ENCODE data around the gene SORBS2. TPM values are rescaled to one million over a fixed set of nuclear protein-coding genes. Genes with fewer than 3 reads are reported as not detected.

The SORBS2 gene
- total RNA-seq, 2 experiments from 2014 or later, result not detected

DNA sequence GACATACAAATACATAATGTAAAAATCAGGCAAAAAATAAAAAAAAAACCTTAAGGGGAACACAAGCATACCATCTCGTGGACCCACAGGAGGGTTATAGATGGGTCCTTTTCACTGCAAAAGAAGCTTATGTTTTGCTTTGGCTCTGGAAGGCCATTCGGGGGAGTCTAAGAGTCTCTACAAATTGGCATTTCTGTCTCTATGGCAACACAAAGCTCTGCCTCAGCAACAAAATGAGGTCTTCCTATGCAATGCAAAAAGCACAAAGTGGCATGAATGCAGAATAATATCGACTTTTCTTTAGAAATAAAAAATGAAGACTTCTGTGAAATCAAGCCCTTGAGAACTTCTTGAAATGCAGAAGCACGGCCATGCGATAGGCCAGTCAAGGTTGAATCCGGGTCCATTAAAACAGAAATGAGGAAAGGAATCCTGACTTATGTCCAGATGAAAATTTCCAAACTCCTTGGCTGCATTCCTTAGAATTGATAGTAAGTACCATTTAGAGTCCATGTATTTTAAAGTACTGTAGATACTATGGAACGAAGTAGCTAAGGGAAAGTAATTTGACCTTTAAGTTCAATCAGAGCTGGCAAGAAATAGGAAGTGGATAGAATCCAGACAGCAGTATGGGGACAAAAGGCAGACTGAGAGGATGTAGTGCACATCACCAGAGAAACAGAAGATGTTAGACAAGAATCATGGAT lies 213.0 kb downstream of the SORBS2 start:
- no peak overlapping the region for H3K4me3 Mint-ChIP-seq
- H3K36me3 Mint-ChIP-seq, result no peaks in the 10 kb centered on the region
- H3K27me3 Mint-ChIP-seq, result peaks cover 39% of the 10 kb centered on the region
- CTCF ChIA-PET, result interaction anchor here (0.7 to 2.6 kb wide), 7 partner anchors 10 to 559 kb away, joined by 3 to 16 read pairs (median 6); partner anchors contain the start of gene CCDC110
- no peaks in the 10 kb centered on the region for H3K4me1 Mint-ChIP-seq
- no peaks in the 10 kb centered on the region for H3K9me3 Mint-ChIP-seq (ENCODE audit: low read depth)
- no peak overlapping the region for H3K27ac Mint-ChIP-seq
- no peak for DNase-seq
- ATAC-seq, result no peak

DNA sequence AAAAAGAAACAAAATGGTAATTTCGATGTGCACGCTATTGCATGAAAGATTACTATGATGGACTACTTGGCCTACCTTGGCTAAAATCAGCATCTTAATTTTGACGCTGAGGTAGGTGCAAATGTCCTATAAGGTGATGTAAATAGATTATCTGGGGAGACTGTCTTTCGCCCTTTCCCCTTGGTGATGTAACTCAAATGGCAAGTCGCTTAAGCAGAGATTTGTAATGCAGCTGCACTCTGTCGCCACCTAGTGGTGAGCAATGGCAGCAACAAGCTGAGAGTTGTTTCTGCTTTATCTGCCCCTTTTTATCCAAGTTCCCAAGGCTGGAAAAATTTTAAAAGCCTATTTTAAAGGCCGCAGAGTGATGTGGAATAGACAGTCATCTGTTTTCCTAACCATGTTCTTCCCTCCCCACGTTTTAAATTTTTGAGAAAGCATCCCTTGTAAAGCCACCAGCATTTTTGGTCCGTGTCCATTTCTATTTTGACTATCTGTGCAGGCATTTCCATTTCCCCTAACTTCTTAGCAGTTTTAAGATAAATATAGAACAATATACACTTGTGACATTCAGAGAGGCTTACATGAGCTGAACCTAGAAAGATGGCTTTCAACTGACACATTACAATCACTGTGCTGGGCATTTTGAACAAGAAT lies 214.3 kb downstream of the SORBS2 start:
- DNase-seq, result peak; percentile 74
- Mint-ChIP-seq H3K9me3 (ENCODE audit: low read depth) (no peaks in the 10 kb centered on the region), H3K27me3 (peaks cover 43% of the 10 kb centered on the region), H3K4me1 (no peaks in the 10 kb centered on the region), H3K4me3 (no peak overlapping the region), H3K36me3 (no peaks in the 10 kb centered on the region), H3K27ac (no peak overlapping the region)
- ATAC-seq, result peak; percentile 57
- CTCF ChIA-PET, result interaction anchor here (0.7 to 2.6 kb wide), 17 partner anchors 8 to 558 kb away, joined by 3 to 16 read pairs (median 4); partner anchors contain the start of gene CCDC110

DNA sequence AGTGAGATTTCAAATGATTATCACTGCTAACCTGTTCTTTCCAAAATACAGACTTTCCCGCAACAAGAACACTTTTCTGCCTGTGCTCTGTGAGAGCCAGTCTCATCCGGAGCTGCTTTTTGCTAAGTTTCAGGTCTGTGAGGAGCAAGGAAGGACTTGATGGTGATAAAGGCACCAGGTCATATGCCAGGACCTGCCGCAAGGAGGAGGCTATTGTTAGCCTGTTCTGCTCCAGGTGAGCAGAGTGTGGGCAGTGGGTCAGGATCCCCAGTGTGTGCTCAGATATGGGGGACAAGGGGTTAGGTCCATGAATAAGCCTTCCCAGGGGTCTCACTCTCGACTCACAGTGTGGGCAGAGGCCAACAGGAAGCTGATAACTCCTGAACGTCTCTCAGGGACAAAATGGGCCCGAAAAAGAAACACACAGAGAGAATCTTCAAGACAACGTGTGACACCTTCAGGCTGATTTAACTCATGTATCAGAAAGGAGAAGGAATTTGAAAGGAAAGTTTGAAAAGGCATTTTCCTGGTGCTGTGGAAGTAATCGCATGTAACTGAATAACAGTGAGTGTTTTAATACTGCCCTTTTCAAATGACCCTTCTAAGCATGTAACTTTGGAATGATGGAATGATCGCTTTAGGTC lies 219.0 kb downstream of the SORBS2 start:
- no peak overlapping the region for H3K4me3 Mint-ChIP-seq
- H3K27ac Mint-ChIP-seq, result no peak overlapping the region
- DNase-seq, result no peak
- peaks cover 2% of the 10 kb centered on the region for H3K4me1 Mint-ChIP-seq
- peaks cover 57% of the 10 kb centered on the region for H3K27me3 Mint-ChIP-seq
- no peaks in the 10 kb centered on the region for H3K9me3 Mint-ChIP-seq (ENCODE audit: low read depth)
- no peaks in the 10 kb centered on the region for H3K36me3 Mint-ChIP-seq
- CTCF ChIA-PET, result interaction anchor here (1.4 kb wide), 1 partner anchor 10 kb away, joined by 3 read pairs; no protein-coding TSS in a partner anchor
- ATAC-seq, result no peak

DNA sequence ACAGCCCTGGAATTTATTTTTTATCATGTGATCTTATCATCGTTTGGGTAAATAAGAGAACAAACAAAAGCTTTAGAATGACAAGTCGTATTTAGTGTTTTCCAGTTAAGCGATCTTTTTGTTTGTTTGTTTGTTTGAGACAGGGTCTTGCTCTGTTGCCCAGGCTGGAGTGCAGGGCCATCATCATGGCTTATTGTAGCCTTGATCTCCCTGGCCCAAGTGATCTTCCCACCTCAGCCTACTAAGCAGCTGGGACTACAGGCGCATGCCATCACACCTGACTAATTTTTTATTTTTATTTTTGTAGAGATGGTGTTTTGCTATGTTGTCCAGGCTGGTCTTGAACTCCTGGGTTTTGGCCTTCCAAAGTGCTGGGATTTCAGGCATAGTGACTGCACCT lies 219.6 kb downstream of the SORBS2 start:
- no peaks in the 10 kb centered on the region for H3K9me3 Mint-ChIP-seq (ENCODE audit: low read depth)
- H3K4me3 Mint-ChIP-seq, result no peak overlapping the region
- H3K27ac Mint-ChIP-seq, result no peak overlapping the region
- peaks cover 7% of the 10 kb centered on the region for H3K4me1 Mint-ChIP-seq
- H3K27me3 Mint-ChIP-seq, result peaks cover 59% of the 10 kb centered on the region
- no peak for ATAC-seq
- CTCF ChIA-PET, result no interaction called here
- no peak for DNase-seq
- no peaks in the 10 kb centered on the region for H3K36me3 Mint-ChIP-seq

DNA sequence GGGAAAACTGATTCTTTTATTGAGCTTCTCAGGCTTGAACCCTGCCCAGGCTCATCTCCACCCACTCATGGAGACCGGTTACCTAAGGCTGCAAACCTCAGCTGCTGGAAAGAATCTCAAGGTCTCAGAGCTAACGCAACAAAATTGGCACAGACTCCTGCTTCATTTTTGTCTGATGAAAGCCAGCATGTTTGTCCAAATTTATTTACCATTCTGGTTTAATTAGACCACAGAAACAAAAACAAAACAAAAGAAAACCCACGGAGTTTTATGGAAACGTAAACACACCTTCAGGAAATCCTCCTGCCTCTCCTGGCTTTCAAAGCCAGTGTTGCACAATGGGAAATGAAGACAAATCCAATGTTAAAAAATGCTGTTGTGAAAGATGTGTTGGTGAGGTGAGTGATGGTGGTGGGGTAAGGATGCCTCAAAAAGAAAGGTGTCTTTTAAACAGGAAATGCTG lies 220.3 kb downstream of the SORBS2 start:
- DNase-seq (no peak), ATAC-seq (no peak)
- Mint-ChIP-seq H3K36me3 (no peaks in the 10 kb centered on the region), H3K27ac (no peak overlapping the region), H3K27me3 (peaks cover 62% of the 10 kb centered on the region), H3K4me3 (no peak overlapping the region), H3K4me1 (peaks cover 12% of the 10 kb centered on the region), H3K9me3 (ENCODE audit: low read depth) (no peaks in the 10 kb centered on the region)
- CTCF ChIA-PET, result no interaction called here

DNA sequence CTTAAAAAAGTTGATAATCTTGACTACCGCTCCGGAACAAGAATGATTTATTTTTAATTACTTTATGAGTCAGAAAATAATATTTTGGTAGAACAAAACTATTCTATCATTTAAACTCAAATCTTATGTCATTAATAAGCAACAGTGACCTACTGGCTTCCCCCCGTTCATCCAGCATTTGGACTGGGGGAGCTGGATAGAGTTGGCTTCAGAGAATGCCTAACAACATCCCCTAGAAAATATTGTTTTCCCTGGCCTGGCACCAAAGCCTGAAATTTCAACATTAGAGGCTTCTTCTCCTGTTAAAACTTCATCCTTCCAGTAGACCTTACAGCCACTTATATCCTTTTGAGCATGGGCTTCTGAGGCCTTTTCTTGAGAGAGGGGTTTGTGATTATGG lies 221.0 kb downstream of the SORBS2 start:
- no peak for ATAC-seq
- no peak for DNase-seq
- no peaks in the 10 kb centered on the region for H3K36me3 Mint-ChIP-seq
- no peak overlapping the region for H3K27ac Mint-ChIP-seq
- peaks cover 12% of the 10 kb centered on the region for H3K4me1 Mint-ChIP-seq
- no peaks in the 10 kb centered on the region for H3K9me3 Mint-ChIP-seq (ENCODE audit: low read depth)
- CTCF ChIA-PET, result no interaction called here
- H3K27me3 Mint-ChIP-seq, result peaks cover 64% of the 10 kb centered on the region
- no peak overlapping the region for H3K4me3 Mint-ChIP-seq

DNA sequence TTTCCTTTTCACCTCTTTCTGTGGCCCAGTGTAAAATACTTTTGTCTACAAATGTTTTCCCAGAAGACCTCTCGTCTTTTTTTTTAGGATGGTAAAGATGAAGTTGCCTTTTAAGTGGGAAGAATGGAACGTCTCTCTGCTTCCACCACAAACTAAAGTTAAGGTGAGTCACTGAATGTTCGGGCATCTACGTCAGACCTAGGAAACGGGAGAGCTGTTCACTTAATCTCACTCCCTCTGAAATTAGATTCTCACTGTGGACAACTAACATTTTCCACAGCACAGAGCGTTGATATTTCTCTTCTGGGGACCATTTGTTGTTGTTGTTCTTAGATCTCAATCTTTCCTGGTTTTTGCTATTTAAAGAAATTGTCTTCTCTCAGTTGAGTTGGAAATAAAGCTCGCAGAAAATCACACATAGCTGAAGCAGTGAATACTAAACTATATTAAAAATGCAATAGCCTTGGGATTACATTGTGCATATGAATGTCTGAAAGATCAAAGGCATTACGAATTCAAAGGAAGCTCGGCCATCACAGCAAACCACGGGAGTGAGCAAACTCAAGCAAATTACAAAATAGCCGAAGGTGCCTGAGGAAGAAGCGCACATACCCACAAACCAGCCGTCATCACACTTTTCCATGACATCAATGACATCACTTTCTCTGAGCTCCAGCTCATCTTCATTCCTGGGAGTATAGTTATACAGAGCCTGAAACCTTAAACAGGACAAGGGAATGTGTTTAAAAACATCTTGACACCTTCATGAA lies 222.7 kb downstream of the SORBS2 start:
- H3K27ac Mint-ChIP-seq, result no peak overlapping the region
- H3K4me3 Mint-ChIP-seq, result no peak overlapping the region
- CTCF ChIA-PET, result no interaction called here
- no peaks in the 10 kb centered on the region for H3K9me3 Mint-ChIP-seq (ENCODE audit: low read depth)
- no peaks in the 10 kb centered on the region for H3K36me3 Mint-ChIP-seq
- H3K4me1 Mint-ChIP-seq, result peaks cover 12% of the 10 kb centered on the region
- DNase-seq (no peak), ATAC-seq (no peak)
- peaks cover 70% of the 10 kb centered on the region for H3K27me3 Mint-ChIP-seq

DNA sequence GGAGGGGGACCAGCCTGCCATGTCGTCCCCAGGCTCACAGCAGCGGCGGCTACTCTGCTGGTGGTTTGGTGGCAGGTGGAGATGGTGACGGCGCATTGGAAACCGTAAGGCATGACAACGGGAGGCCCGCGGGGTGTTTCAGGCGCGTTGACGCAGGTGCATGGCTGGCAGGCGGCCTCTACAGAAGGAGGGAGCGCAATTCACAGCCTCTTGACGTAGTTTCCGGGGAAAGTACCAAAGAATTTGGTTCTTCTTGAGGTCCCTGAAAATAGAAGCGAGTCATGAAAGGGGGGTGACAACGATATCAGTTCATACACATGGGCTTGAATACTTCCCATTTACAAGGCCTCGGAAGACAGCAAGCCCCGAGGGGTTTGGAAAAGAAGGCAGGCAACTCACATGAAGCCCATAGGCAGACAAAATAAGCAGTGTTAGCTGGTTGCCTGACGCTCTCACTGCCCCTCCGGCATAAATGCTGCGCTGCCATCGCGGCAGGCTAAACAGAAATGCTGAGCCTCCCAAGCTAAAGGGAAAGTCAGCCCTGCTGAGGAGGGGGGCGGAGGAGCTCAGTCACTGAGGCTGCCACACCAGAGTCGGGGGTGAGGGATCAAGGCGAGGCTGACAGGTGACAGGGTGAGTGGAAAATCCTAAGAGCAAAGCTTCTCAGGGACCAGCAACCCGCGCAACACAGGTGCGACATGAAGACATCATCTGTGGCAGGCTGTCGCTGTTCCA lies 224.4 kb downstream of the SORBS2 start:
- Mint-ChIP-seq H3K27me3 (peaks cover 60% of the 10 kb centered on the region), H3K9me3 (ENCODE audit: low read depth) (no peaks in the 10 kb centered on the region), H3K36me3 (no peaks in the 10 kb centered on the region), H3K27ac (no peak overlapping the region), H3K4me1 (peaks cover 12% of the 10 kb centered on the region), H3K4me3 (no peak overlapping the region)
- peak; percentile 52 for DNase-seq
- ATAC-seq, result peak; percentile 42
- CTCF ChIA-PET, result interaction anchor here (0.8 to 1.3 kb wide), 2 partner anchors 10 kb away, joined by 3 to 4 read pairs; no protein-coding TSS in a partner anchor

DNA sequence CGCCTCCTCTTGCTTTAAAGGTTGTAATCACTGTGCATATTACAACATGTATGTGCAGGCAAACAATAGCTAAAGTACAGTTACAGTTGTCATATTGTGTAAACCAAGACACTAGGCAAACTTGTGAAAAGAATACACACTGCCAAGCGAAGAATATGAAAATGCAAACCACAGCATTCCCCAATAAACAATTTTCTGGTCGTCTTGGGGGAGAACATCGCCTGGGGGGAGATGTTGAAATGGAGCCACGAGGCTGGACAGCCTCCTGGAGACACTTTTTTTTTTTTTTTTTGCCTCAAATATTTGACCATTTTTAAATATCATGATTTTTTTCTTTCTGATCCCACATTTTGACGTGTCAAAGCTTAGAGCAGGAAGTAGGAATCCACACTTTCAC lies 225.0 kb downstream of the SORBS2 start:
- Mint-ChIP-seq H3K4me3 (no peak overlapping the region), H3K27ac (no peak overlapping the region)
- CTCF ChIA-PET, result interaction anchor here (0.8 kb wide), 1 partner anchor 11 kb away, joined by 3 read pairs; no protein-coding TSS in a partner anchor

DNA sequence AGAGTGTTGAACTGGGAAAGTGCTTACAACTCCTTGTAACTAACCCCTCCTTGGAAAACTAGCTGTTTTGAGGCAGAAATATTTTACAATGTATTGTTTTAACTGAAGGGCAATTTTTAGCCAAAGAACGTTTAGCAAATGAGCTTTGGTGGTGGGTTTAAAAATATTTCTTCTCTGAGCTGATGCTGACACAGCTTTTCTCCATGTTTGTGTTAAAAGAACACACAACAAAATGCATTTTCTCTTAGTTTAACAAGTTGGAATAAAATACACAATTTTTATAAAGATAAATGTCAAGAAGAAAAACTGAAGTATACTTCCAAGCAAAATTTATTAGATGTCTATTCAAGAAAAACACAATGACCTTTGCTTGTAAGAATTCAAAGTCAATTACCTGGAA lies 226.8 kb downstream of the SORBS2 start:
- Mint-ChIP-seq H3K4me3 (no peak overlapping the region), H3K4me1 (peaks cover 11% of the 10 kb centered on the region), H3K27me3 (peaks cover 56% of the 10 kb centered on the region), H3K27ac (no peak overlapping the region), H3K9me3 (ENCODE audit: low read depth) (no peaks in the 10 kb centered on the region), H3K36me3 (no peaks in the 10 kb centered on the region)
- CTCF ChIA-PET, result interaction anchor here (0.9 kb wide), 1 partner anchor 13 kb away, joined by 3 read pairs; no protein-coding TSS in a partner anchor
- DNase-seq, result no peak
- ATAC-seq, result no peak

More for the DNA sequence above, 225.0 kb downstream of the SORBS2 start:
- Mint-ChIP-seq H3K4me1 (peaks cover 12% of the 10 kb centered on the region), H3K9me3 (ENCODE audit: low read depth) (no peaks in the 10 kb centered on the region), H3K27me3 (peaks cover 66% of the 10 kb centered on the region), H3K36me3 (no peaks in the 10 kb centered on the region)
- DNase-seq (no peak), ATAC-seq (no peak)

DNA sequence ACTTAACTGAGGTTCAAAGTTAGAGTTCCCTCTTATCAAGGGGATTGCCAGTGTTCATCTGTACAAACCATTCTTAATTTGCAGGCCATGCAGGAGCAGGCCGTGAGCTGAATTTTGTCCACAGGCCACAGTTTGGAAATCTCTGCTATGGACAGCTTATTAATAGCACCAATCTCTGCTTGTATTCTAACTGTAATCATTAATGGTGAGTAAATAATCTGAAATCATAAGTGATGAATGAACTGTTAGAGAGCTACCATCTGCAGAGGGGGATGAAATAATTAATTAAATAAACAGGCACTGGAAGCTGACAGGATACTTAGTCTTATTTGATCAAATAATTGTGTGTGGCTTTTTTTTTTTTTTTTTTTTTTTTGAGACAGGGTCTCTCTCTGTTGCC lies 228.2 kb downstream of the SORBS2 start:
- Mint-ChIP-seq H3K4me3 (no peak overlapping the region), H3K27me3 (peaks cover 45% of the 10 kb centered on the region), H3K27ac (no peak overlapping the region), H3K36me3 (no peaks in the 10 kb centered on the region), H3K4me1 (peaks cover 11% of the 10 kb centered on the region), H3K9me3 (ENCODE audit: low read depth) (no peaks in the 10 kb centered on the region)
- CTCF ChIA-PET, result interaction anchor here (1.2 to 2.7 kb wide), 2 partner anchors 10 to 14 kb away, joined by 3 to 12 read pairs; no protein-coding TSS in a partner anchor
- ATAC-seq (no peak), DNase-seq (no peak)

DNA sequence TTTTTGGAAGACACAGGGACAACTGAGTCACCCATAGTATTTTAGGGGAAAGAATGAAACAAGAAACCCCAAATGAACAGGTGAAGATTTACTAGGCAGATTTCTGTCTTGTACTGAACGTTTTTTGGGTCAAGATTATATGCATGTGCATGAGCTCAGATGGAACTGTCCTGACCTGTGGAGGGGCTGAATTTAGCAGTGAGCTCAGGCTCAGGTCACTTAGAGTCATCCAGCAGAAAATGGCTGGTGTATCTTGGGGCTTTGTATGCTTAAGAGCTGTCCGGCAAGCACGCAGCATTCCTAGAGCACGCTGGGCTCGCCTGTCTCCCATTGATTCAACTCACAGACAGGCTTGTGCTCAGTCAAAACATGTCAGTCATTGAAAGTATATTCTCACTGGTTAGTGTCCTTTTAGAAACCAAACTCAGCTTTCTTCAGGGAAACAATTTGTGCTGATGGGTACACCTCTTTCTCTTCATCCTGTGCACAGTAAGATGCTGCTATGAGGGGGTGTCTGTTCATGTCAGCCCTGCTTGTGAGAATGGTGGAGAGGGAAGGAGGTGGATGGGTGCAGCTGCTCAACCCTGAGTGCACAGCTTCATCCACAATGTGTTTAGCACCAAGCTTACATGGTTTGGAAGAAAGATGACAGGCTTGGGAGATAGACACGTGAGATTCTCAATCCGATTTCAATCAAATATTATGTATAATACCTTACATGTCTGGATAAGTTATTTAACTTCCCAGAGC lies 229.2 kb downstream of the SORBS2 start:
- H3K27ac Mint-ChIP-seq, result no peak overlapping the region
- no peaks in the 10 kb centered on the region for H3K9me3 Mint-ChIP-seq (ENCODE audit: low read depth)
- H3K36me3 Mint-ChIP-seq, result no peaks in the 10 kb centered on the region
- CTCF ChIA-PET, result interaction anchor here (1.2 to 2.7 kb wide), 2 partner anchors 11 to 15 kb away, joined by 3 to 12 read pairs; no protein-coding TSS in a partner anchor
- peaks cover 9% of the 10 kb centered on the region for H3K4me1 Mint-ChIP-seq
- no peak overlapping the region for H3K4me3 Mint-ChIP-seq
- ATAC-seq (no peak), DNase-seq (no peak)
- H3K27me3 Mint-ChIP-seq, result peaks cover 37% of the 10 kb centered on the region

All from activated CD8-positive, alpha-beta memory T cell treated with anti-CD3 and anti-CD28 coated beads, Interleukin-2, amount 10 ng/mL, durations not matched to agents 7 days and 5 days (primary cell).